Cerebellar nuclear complex (tissue), 1 donor: ENCODE results near the gene CIT.

Experiments
- DNase-seq, 2 experiments: peaks; one replicate each; lab custom pipeline; 2025; lab: John Stamatoyannopoulos, UW

The CIT gene

GRCh38 chr12:119696943-119697342, 180.2 kb downstream of the CIT start:
- DNase-seq: no peak

- DNase-seq: no peak
Measured at GRCh38 chr12:119695034-119695433, 182.1 kb downstream of the CIT start.

- no peak for DNase-seq
Measured at GRCh38 chr12:119694111-119694510, 183.0 kb downstream of the CIT start.

- DNase-seq: no peak
Measured at GRCh38 chr12:119693511-119693910, 183.6 kb downstream of the CIT start.

GRCh38 chr12:119692997-119693396, 184.1 kb downstream of the CIT start:
- DNase-seq: no peak

GRCh38 chr12:119692410-119692809, 184.7 kb downstream of the CIT start:
- DNase-seq: no peak

- no peak for DNase-seq
Measured at GRCh38 chr12:119691202-119691810, 185.8 kb downstream of the CIT start.

- no peak for DNase-seq
Measured at GRCh38 chr12:119689935-119690500, 187.1 kb downstream of the CIT start.

GRCh38 chr12:119687879-119688278, 189.2 kb downstream of the CIT start:
- DNase-seq: no peak

- DNase-seq: no peak
Measured at GRCh38 chr12:119687406-119687805, 189.7 kb downstream of the CIT start.

- DNase-seq: no peak
Measured at GRCh38 chr12:119686776-119687175, 190.3 kb downstream of the CIT start.

GRCh38 chr12:119686355-119686754, 190.8 kb downstream of the CIT start:
- DNase-seq: no peak

GRCh38 chr12:119685375-119685774, 191.7 kb downstream of the CIT start:
- no peak for DNase-seq

- no peak for DNase-seq
Measured at GRCh38 chr12:119684711-119685369, 192.3 kb downstream of the CIT start.

GRCh38 chr12:119683816-119684215, 193.3 kb downstream of the CIT start:
- DNase-seq: no peak

- DNase-seq: no peak
Measured at GRCh38 chr12:119683413-119683812, 193.7 kb downstream of the CIT start.

GRCh38 chr12:119682639-119683252, 194.4 kb downstream of the CIT start:
- DNase-seq: no peak

GRCh38 chr12:119681728-119682638, 195.1 kb downstream of the CIT start:
- no peak for DNase-seq

- no peak for DNase-seq
Measured at GRCh38 chr12:119681111-119681510, 196.0 kb downstream of the CIT start.

GRCh38 chr12:119679490-119679889, 197.6 kb downstream of the CIT start:
- DNase-seq: no peak

GRCh38 chr12:119679081-119679480, 198.0 kb downstream of the CIT start:
- no peak for DNase-seq

GRCh38 chr12:119678459-119678858, 198.7 kb downstream of the CIT start:
- no peak for DNase-seq
